B cell (primary cell): Measurements from ENCODE around the gene SLC4A2. TPM values are rescaled to one million over a fixed set of nuclear protein-coding genes. Genes with fewer than 3 reads are reported as not detected.

Experiments
- ATAC-seq: fragments of 200-7000 bp; cut with Tn5 transposase; one replicate; pipeline ENCODE4 v1.10.0; 2021; ENCODE audit warnings: low read depth, mild to moderate bottlenecking, moderate number of reproducible peaks, moderate library complexity
- CTCF ChIA-PET: fragments of 350-600 bp; sonication (Branson Sonifier 250); formaldehyde crosslinking; loops from one replicate; lab custom pipeline; 2021; ENCODE audit warnings: antibody characterized with exemption, inconsistent platforms; lab: Charles Lee
- POLR2A ChIA-PET: fragments of 350-600 bp; sonication (Branson Sonifier 250); formaldehyde crosslinking; loops from one replicate; lab custom pipeline; 2021; ENCODE audit warnings: antibody characterized with exemption; lab: Charles Lee
- DNase-seq: peaks from one replicate; pipeline ENCODE4 v3.0.0; 2013
- H2AFZ ChIP-seq: 2 replicates; pipeline ENCODE4 v1.6.1; 2012; ENCODE audit warnings: mild to moderate bottlenecking, low read depth, low read length; ENCODE audit not compliant: insufficient read depth, poor library complexity, severe bottlenecking
- H3K27ac ChIP-seq, 2 donors: 1 replicate in 1 of 2; 2 replicates in 1 of 2; pipeline ENCODE4 v1.5.1; 2012 to 2013; ENCODE audit warnings: low read length in 2 of 2, mild to moderate bottlenecking in 2 of 2, moderate library complexity in 1 of 2
- H3K27me3 ChIP-seq, 4 experiments: fragments of 200-600 bp in 1 of 4; sonication (generic) in 1 of 4; replicated peaks in 1 of 4; 1 replicate in 2 of 4; 2 replicates in 2 of 4; pipeline versions ENCODE4 v1.6.1 to v1.7.0; 2013 to 2016; ENCODE audit warnings: low read length in 3 of 4, mild to moderate bottlenecking in 2 of 4, mixed read lengths in 1 of 4, moderate library complexity in 1 of 4; ENCODE audit not compliant: insufficient read depth in 4 of 4, control insufficient read depth in 3 of 4; ENCODE audit errors: control extremely low read depth in 1 of 4
- H3K36me3 ChIP-seq, 2 experiments: replicated peaks in 1 of 2; 1 replicate in 1 of 2; 2 replicates in 1 of 2; pipeline versions ENCODE4 v1.6.1 to v1.7.1; 2013; ENCODE audit warnings: low read length in 1 of 2; ENCODE audit not compliant: insufficient read depth in 2 of 2, control insufficient read depth in 1 of 2; ENCODE audit errors: control extremely low read depth in 1 of 2, extremely low read depth in 1 of 2
- H3K4me1 ChIP-seq, 2 donors: fragments of 200-600 bp in 1 of 2; sonication (generic) in 1 of 2; 1 replicate in 1 of 2; 2 replicates in 1 of 2; pipeline versions ENCODE4 v1.5.1 to v1.6.1; 2013 to 2017; ENCODE audit warnings: low read length in 2 of 2; ENCODE audit not compliant: control insufficient read depth in 2 of 2, insufficient read depth in 2 of 2
- H3K4me2 ChIP-seq: replicated peaks from 2 replicates; pipeline ENCODE3; 2012; ENCODE audit warnings: mild to moderate bottlenecking, low read depth, low read length; ENCODE audit not compliant: poor library complexity, severe bottlenecking
- H3K4me3 ChIP-seq, 5 experiments: fragments of 200-600 bp in 1 of 5; sonication (generic) in 1 of 5; 1 replicate in 3 of 5; 2 replicates in 2 of 5; pipeline versions ENCODE4 v1.5.1 to v1.7.0; 2011 to 2016; ENCODE audit warnings: low read length in 4 of 5, mild to moderate bottlenecking in 4 of 5, low read depth in 2 of 5, control low read depth in 1 of 5, moderate library complexity in 1 of 5; ENCODE audit not compliant: insufficient read depth in 1 of 5; ENCODE audit errors: control extremely low read depth in 1 of 5, extremely low read depth in 1 of 5
- H3K79me2 ChIP-seq: fragments of 200-600 bp; sonication (generic); one replicate; pipeline ENCODE4 v1.6.0; 2016; ENCODE audit warnings: low read length; ENCODE audit not compliant: control insufficient read depth, insufficient read depth
- H3K9ac ChIP-seq: fragments of 200-600 bp; sonication (generic); 2 replicates; pipeline ENCODE4 v1.6.1; 2017; ENCODE audit warnings: mild to moderate bottlenecking, low read length, moderate library complexity
- H3K9me3 ChIP-seq, 3 donors: one replicate each; pipeline versions ENCODE4 v1.6.1 to v1.7.1; 2013; ENCODE audit warnings: low read length in 2 of 3; ENCODE audit not compliant: control insufficient read depth in 2 of 3, insufficient read depth in 1 of 3; ENCODE audit errors: control extremely low read depth in 1 of 3
- H4K20me1 ChIP-seq: 2 replicates; pipeline ENCODE4 v1.6.0; 2012; ENCODE audit warnings: mild to moderate bottlenecking, low read length; ENCODE audit not compliant: insufficient read depth, control insufficient read depth, poor library complexity, severe bottlenecking
- H3K27ac Mint-ChIP-seq: one replicate; pipeline ENCODE4 v1.8.0; 2021; ENCODE audit warnings: mixed read lengths
- H3K27me3 Mint-ChIP-seq: one replicate; pipeline ENCODE4 v1.8.0; 2021; ENCODE audit warnings: mixed read lengths
- H3K4me1 Mint-ChIP-seq: one replicate; pipeline ENCODE4 v1.8.0; 2021; ENCODE audit warnings: mixed read lengths
- H3K4me3 Mint-ChIP-seq: one replicate; pipeline ENCODE4 v1.8.0; 2021; ENCODE audit warnings: mixed read lengths
- H3K9me3 Mint-ChIP-seq: one replicate; pipeline ENCODE4 v1.8.0; 2022; ENCODE audit warnings: mixed read lengths; ENCODE audit not compliant: insufficient read depth
- EZH2 ChIP-seq: IDR thresholded peaks from 2 replicates; pipeline ENCODE4 v1.6.1; 2012; ENCODE audit warnings: borderline replicate concordance, low read depth, mild to moderate bottlenecking, moderate library complexity, low read length; ENCODE audit not compliant: insufficient read depth, poor library complexity, severe bottlenecking
- WGBS: methylation state at CpG from one replicate; pipeline ENCODE4 v1.1.5; 2013; ENCODE audit warnings: missing lambda C conversion rate; ENCODE audit not compliant: insufficient coverage; 5-methylcytosine and 5-hydroxymethylcytosine counted together
- intact Hi-C: fragments of 100-400 bp; cut with micrococcal nuclease; formaldehyde crosslinking; loops from one replicate; pipeline ENCODE4 v1.10.0; 2022
- polyA plus RNA-seq: library from polyadenylated mRNA; depleted of rRNA; stranded (reverse); fragments of >200 nt; gene quantifications from 2 replicates; pipeline ENCODE4 v1.2.3, GENCODE V29; 2012
- total RNA-seq, 2 donors: library from RNA; stranded (reverse); fragments of 120-200 nt in 1 of 2; gene quantifications; 1 replicate in 1 of 2; 2 replicates in 1 of 2; pipeline versions ENCODE4 v1.2.3 to v1.2.4, GENCODE V29; 2013 to 2022
- TF ChIP-seq, protein P1 (sequence below): fragments of 200-600 bp; IDR thresholded peaks from one replicate; pipeline ENCODE4 v1.8.0; 2022; ENCODE audit warnings: antibody characterized with exemption, mild to moderate bottlenecking

SLC4A2 gene
- total and polyA plus RNA-seq, 2 donors (not counting 1 experiment from before 2014, with no cell fraction given) = 82.8 to 113 TPM

GRCh38 chr7:151088019-151088855, 28.8 kb downstream of the SLC4A2 start:
- peaks cover 0 to 4% (median 0%) of the 10 kb centered on the region in 3 donors for H3K9me3 ChIP-seq
- H3K4me3 ChIP-seq = peak overlapping the region in 3 of 5 experiments; percentile 64 to 75 (median 71)
- peak overlapping the region; percentile 83 for H3K9ac ChIP-seq
- Mint-ChIP-seq H3K4me3 (peak overlapping the region; percentile 91), H3K4me1 (peaks cover 34% of the 10 kb centered on the region), H3K27ac (no peak overlapping the region), H3K9me3 (no peaks in the 10 kb centered on the region), H3K27me3 (peaks cover 27% of the 10 kb centered on the region)
- H3K4me1 ChIP-seq = peaks cover 42 to 43% of the 10 kb centered on the region in 2 donors
- no peak for TF ChIP-seq EZH2
- TF ChIP-seq, protein P1, sequence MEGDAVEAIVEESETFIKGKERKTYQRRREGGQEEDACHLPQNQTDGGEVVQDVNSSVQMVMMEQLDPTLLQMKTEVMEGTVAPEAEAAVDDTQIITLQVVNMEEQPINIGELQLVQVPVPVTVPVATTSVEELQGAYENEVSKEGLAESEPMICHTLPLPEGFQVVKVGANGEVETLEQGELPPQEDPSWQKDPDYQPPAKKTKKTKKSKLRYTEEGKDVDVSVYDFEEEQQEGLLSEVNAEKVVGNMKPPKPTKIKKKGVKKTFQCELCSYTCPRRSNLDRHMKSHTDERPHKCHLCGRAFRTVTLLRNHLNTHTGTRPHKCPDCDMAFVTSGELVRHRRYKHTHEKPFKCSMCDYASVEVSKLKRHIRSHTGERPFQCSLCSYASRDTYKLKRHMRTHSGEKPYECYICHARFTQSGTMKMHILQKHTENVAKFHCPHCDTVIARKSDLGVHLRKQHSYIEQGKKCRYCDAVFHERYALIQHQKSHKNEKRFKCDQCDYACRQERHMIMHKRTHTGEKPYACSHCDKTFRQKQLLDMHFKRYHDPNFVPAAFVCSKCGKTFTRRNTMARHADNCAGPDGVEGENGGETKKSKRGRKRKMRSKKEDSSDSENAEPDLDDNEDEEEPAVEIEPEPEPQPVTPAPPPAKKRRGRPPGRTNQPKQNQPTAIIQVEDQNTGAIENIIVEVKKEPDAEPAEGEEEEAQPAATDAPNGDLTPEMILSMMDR = no peak
- peaks cover 0 to 57% (median 17%) of the 10 kb centered on the region in 4 experiments for H3K27me3 ChIP-seq
- no peak overlapping the region for H3K27ac ChIP-seq
- ATAC-seq (no peak), DNase-seq (no peak)
- no peaks in the 10 kb centered on the region for H4K20me1 ChIP-seq
- CTCF ChIA-PET = interaction anchor here (0.5 to 1.3 kb wide), 3 partner anchors 17 to 396 kb away, joined by 3 to 4 read pairs (median 3); no protein-coding TSS in a partner anchor
- peak overlapping the region; percentile 84 for H2AFZ ChIP-seq
- POLR2A ChIA-PET = no interaction called here
- intact Hi-C loops = loop anchor here (5.0 to 10.0 kb wide), 3 partner anchors 76 to 847 kb away; no protein-coding TSS in a partner anchor
- H3K4me2 ChIP-seq = peak overlapping the region; percentile 100
- 52% methylated on average over 6 of the region's 16 CpGs for WGBS
- no peaks in the 10 kb centered on the region for H3K36me3 ChIP-seq
- peaks cover under 1% of the 10 kb centered on the region for H3K79me2 ChIP-seq
